ENCODE results near the gene NR2F1-AS1. TPM values are rescaled to one million over a fixed set of nuclear protein-coding genes. Genes with fewer than 3 reads are reported as not detected.
"Not testable (repeated sequence)": the region's sequence is repeated elsewhere in the genome, so short reads cannot be mapped to it uniquely, and the experiment has no call there.

Gene NR2F1-AS1
- total RNA-seq, 2 experiments from 2014 or later: not detected

DNA sequence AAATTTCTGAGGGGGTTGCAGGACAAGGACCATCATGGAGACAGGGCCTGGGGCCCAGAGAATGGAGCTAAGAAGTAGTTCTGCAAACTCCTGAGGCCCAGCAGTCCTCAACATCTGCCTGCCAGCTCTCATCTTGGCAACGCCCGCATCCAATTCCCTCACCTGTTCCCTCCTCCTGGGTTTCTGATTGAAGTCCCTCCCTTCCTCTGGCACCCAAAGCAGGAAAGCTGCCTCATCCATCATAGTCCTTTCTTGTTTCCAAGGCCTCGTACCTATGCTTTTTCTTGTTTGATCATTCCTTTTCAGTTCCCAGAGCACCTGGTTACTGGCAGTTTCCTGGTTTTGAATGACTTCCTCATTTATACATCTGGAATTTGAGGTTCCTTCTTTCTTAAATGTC is 181.3 kb downstream of the NR2F1-AS1 start:
- no peaks in the 10 kb centered on the region for H3K36me3 Mint-ChIP-seq
- H3K9me3 Mint-ChIP-seq (ENCODE audit: low read depth): peaks cover 4% of the 10 kb centered on the region
- no peak overlapping the region for H3K27ac Mint-ChIP-seq
- no peaks in the 10 kb centered on the region for H3K4me1 Mint-ChIP-seq
- no peak overlapping the region for H3K4me3 Mint-ChIP-seq
- H3K27me3 Mint-ChIP-seq: peaks cover 6% of the 10 kb centered on the region
- DNase-seq (no peak), ATAC-seq (no peak)
- CTCF ChIA-PET: no interaction called here

DNA sequence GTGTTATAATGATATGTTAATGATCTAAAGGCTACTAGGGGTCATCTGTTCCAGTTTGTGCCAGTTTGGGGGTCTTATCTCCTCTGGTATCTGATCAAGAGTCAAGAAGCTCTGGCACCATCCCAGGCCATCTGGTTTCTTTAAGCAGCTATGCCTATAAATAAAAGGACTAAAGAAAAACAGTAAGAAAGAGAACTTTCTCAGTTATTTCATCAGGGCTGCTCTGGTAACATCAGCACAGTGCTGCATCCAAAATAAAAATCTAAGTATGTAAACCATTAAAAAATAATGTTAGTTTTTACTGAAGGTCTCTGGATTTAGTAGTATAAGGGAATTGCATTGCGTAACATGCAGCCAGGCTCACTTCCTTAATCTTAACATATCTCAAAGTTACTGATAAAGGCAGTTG is 185.0 kb downstream of the NR2F1-AS1 start:
- Mint-ChIP-seq H3K4me1 (no peaks in the 10 kb centered on the region), H3K9me3 (ENCODE audit: low read depth) (peaks cover 4% of the 10 kb centered on the region), H3K27me3 (no peaks in the 10 kb centered on the region), H3K27ac (no peak overlapping the region), H3K36me3 (no peaks in the 10 kb centered on the region), H3K4me3 (no peak overlapping the region)
- DNase-seq (no peak), ATAC-seq (no peak)
- CTCF ChIA-PET: no interaction called here

DNA sequence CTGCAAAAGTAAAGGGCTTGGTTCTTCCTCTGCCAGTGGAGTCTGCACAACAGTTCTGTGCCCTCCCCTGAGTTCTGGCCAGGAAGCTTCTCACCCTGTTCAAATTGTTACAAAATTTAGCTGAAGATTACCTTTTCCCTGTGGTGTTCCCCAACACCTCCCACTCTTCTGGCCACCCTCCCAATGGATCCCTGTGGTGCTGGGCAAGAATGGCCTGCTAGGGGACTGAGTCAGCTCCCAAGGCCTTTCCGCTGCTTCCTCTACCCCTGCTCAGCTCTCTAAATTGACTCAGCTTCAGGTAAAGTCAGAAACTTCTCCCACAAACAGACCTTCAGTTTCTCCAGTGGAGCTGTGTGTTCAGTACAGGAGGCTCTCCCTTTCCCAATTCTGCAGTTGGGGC is 186.0 kb downstream of the NR2F1-AS1 start:
- H3K9me3 Mint-ChIP-seq (ENCODE audit: low read depth): peaks cover 4% of the 10 kb centered on the region
- H3K27ac Mint-ChIP-seq: no peak overlapping the region
- no peaks in the 10 kb centered on the region for H3K27me3 Mint-ChIP-seq
- CTCF ChIA-PET: no interaction called here
- no peaks in the 10 kb centered on the region for H3K4me1 Mint-ChIP-seq
- no peak for DNase-seq
- no peak overlapping the region for H3K4me3 Mint-ChIP-seq
- ATAC-seq: no peak
- no peaks in the 10 kb centered on the region for H3K36me3 Mint-ChIP-seq

DNA sequence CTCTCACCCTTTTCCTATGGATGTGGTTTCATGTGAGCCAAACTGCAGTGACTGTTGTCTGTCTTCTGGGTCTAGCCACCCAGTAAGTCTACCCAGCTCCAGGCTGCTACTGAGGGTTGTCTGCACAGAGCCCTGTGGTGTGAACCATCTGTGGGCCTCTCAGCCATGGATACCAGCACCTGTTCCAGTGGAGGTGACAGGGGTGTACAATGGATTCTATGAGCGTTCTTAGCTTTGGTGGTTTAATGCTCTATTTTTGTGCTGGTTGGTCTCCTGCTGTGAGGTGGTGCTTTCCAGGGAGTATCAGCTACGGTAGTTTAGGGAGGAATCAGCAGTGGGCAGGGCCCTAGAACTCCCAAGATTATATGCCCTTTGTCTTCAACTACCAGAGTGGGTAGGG is 186.7 kb downstream of the NR2F1-AS1 start:
- H3K4me1 Mint-ChIP-seq: no peaks in the 10 kb centered on the region
- DNase-seq (no peak), ATAC-seq (no peak)
- no peaks in the 10 kb centered on the region for H3K27me3 Mint-ChIP-seq
- CTCF ChIA-PET: no interaction called here
- no peak overlapping the region for H3K4me3 Mint-ChIP-seq
- no peaks in the 10 kb centered on the region for H3K36me3 Mint-ChIP-seq
- H3K9me3 Mint-ChIP-seq (ENCODE audit: low read depth): peaks cover 4% of the 10 kb centered on the region
- no peak overlapping the region for H3K27ac Mint-ChIP-seq

DNA sequence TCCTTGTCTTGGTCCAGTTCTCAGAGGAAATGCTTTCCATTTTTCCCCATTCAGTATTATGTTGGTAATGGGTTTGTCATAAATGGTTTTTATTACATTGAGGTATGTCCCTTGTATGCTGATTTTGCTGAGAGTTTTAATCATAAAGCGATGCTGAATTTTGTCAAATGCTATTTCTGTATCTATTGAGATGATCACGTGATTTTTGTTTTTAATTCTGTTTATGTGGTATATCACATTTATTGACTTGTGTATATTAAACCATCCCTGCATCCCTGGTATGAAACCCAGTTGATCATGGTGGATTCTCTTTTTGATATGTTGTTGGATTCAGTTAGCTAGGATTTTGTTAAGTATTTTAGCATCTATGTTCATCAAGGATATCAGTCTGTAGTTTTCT is 189.8 kb downstream of the NR2F1-AS1 start:
- H3K9me3 Mint-ChIP-seq (ENCODE audit: low read depth); H3K4me3 Mint-ChIP-seq; CTCF ChIA-PET; H3K27me3 Mint-ChIP-seq; DNase-seq; H3K4me1 Mint-ChIP-seq; H3K27ac Mint-ChIP-seq; H3K36me3 Mint-ChIP-seq; ATAC-seq: not testable (repeated sequence)

DNA sequence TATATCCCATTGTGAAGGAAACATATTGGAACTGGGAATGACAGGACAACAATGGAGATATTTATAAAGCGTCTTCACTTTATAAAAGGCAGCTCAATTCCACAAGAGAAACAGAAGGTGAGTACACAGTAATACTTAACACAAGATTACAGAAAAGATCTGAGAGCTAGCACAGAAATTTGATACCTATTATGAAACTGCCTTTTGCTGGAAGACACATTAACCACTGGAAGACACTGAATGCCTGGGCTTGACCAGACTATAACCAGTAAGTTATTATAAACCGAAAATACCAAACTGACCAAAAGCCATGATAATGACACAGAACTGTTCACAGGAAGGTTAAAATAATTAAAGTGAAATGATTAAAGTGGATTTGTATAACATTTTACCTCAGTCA is 195.4 kb downstream of the NR2F1-AS1 start:
- Mint-ChIP-seq H3K9me3 (ENCODE audit: low read depth) (peaks cover 2% of the 10 kb centered on the region), H3K27me3 (no peaks in the 10 kb centered on the region), H3K4me1 (no peaks in the 10 kb centered on the region), H3K4me3 (no peak overlapping the region), H3K27ac (no peak overlapping the region), H3K36me3 (no peaks in the 10 kb centered on the region)
- CTCF ChIA-PET: no interaction called here
- no peak for ATAC-seq
- DNase-seq: no peak

DNA sequence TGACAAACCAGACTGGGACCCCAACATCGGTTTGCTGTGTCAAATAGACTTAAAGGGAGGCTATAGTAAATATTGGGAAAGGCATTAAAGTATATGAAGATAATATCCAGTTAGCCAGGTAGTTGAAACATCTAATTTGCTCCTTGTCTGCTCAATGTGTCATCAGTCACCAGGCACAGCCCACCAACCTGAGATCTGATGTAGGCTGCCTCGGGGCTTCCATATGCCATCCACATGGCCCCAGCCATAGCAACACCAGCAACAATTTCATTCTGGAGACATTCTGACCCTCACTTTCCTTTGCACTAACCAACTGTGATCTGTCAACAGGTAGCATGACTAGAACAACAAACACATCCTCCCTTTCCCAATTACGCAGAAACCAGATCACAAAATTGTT is 196.0 kb downstream of the NR2F1-AS1 start:
- Mint-ChIP-seq H3K27ac (no peak overlapping the region), H3K36me3 (no peaks in the 10 kb centered on the region), H3K4me3 (no peak overlapping the region), H3K27me3 (no peaks in the 10 kb centered on the region), H3K9me3 (ENCODE audit: low read depth) (peaks cover 2% of the 10 kb centered on the region), H3K4me1 (no peaks in the 10 kb centered on the region)
- no peak for DNase-seq
- no peak for ATAC-seq
- CTCF ChIA-PET: no interaction called here

DNA sequence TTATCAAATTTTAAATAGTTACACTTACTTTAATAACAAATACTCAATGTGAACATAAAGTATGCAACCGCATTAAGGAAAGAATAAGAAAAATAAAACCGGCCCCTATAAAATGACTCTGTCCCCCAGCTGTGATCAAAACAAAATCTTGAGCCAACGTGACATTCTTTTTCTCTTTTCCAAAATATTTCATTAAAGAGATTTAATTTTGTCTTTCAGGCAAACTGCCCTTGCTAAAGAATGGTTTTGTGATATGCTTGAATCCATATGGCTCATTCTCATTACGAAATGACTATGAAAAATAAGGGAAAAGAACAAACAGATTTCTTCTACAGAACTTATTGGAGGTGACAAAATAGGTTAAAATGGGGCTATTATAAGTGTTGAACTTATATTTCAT is 197.0 kb downstream of the NR2F1-AS1 start:
- CTCF ChIA-PET: no interaction called here
- H3K27me3 Mint-ChIP-seq: no peaks in the 10 kb centered on the region

DNA sequence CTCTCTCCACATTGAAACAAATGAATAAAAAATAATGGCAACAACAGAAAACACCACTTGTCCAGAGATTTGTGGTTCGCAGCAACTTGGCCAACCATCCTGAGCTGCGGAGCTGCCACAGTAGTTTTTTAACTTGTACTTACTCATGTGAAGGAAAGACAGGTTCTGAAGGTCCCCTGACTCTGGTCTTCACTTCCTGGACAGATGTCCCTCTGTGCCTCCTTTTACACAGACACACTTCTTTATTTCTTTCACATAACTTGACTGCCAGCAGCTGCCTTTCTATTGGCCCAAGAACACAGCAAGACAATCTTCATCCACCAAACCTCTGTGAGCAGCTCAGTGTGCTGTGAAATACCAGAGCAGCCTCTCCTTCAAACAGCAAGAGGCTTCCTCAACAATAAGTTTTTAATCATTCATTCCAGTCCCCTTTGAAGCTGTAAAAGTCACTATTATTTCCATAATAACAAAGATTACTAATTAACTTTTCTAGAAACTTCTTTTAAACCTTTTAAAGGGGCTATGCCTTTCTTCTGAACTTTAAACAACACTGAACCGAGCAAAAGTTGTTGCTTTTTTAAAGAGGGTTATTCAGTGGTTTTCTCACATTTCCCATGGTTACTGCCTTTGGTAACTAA is 198.7 kb downstream of the NR2F1-AS1 start:
- Mint-ChIP-seq H3K9me3 (ENCODE audit: low read depth) (no peaks in the 10 kb centered on the region), H3K27me3 (no peaks in the 10 kb centered on the region), H3K4me3 (no peak overlapping the region), H3K36me3 (no peaks in the 10 kb centered on the region), H3K4me1 (no peaks in the 10 kb centered on the region), H3K27ac (no peak overlapping the region)
- CTCF ChIA-PET: no interaction called here
- no peak for DNase-seq
- no peak for ATAC-seq

More for the DNA sequence above, 197.0 kb downstream of the NR2F1-AS1 start:
- ATAC-seq (no peak), DNase-seq (no peak)
- Mint-ChIP-seq H3K36me3 (no peaks in the 10 kb centered on the region), H3K4me1 (no peaks in the 10 kb centered on the region), H3K9me3 (ENCODE audit: low read depth) (peaks cover 2% of the 10 kb centered on the region), H3K4me3 (no peak overlapping the region), H3K27ac (no peak overlapping the region)

DNA sequence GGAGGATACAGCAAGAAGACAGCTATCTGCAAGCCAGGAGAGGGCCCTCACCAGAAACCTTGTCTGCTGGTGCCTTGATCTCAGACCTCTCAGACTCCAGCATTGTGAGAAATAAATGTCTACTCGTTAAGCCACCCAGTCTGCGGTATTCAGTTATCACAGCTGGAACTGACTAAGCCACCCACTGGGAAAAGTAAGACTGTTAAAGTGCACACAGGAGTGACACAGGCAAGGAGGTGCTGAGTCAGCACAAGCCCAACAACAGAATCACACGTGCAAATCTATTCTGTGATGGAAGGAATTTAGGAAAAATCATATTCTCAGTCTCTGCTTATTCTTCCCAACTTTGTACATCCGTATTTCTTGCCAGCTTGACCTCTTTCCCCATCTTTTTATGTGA is 200.0 kb downstream of the NR2F1-AS1 start:
- no peaks in the 10 kb centered on the region for H3K4me1 Mint-ChIP-seq
- H3K36me3 Mint-ChIP-seq: no peaks in the 10 kb centered on the region
- H3K4me3 Mint-ChIP-seq: no peak overlapping the region
- no peak overlapping the region for H3K27ac Mint-ChIP-seq
- H3K9me3 Mint-ChIP-seq (ENCODE audit: low read depth): no peaks in the 10 kb centered on the region
- CTCF ChIA-PET: no interaction called here
- ATAC-seq: no peak
- no peaks in the 10 kb centered on the region for H3K27me3 Mint-ChIP-seq
- DNase-seq: no peak

DNA sequence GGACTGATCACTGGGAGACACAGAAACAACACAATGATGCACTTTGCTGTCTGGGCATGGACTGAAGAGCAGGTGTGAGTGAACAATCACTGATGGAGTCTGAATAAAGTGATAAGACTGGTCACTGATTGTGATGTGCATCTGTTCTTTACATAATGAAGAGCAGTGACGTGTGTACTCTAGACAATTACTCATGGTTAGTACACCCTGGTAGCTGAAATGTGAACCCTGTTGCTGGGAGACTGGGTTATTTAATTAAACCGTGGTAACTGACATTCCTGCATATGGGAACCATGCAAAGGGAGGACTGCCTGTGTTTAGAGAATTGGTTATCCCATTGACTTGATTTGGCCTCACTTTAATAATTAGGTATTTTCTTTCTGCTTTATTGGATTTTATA is 202.9 kb downstream of the NR2F1-AS1 start:
- Mint-ChIP-seq H3K4me3 (no peak overlapping the region), H3K4me1 (no peaks in the 10 kb centered on the region)
- no peak for ATAC-seq

DNA sequence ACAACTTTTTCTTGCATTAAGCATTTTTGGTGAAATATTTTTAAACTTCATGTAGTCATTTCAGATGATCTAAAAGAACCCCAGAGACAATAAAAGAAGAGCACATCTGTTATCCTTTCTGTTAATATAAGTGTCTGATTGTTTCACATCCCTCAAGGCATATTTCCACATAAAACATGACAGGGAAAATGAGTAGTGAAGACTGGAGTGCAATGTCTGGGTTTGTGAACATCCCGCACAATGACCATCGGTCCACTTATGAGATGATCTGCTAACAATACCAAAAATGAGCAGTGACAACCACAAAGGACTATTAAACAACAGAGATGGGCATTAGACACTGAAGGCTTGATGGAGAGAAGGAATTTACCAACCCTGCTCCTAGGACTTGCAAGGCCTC is 209.1 kb downstream of the NR2F1-AS1 start:
- no peaks in the 10 kb centered on the region for H3K27me3 Mint-ChIP-seq
- ATAC-seq (no peak), DNase-seq (no peak)
- peaks cover 2% of the 10 kb centered on the region for H3K9me3 Mint-ChIP-seq (ENCODE audit: low read depth)
- CTCF ChIA-PET: no interaction called here
- H3K4me1 Mint-ChIP-seq: no peaks in the 10 kb centered on the region
- H3K27ac Mint-ChIP-seq: no peak overlapping the region
- H3K4me3 Mint-ChIP-seq: no peak overlapping the region
- H3K36me3 Mint-ChIP-seq: no peaks in the 10 kb centered on the region

More for the DNA sequence above, 202.9 kb downstream of the NR2F1-AS1 start:
- CTCF ChIA-PET: no interaction called here
- Mint-ChIP-seq H3K36me3 (no peaks in the 10 kb centered on the region), H3K27ac (no peak overlapping the region), H3K9me3 (ENCODE audit: low read depth) (peaks cover 2% of the 10 kb centered on the region), H3K27me3 (no peaks in the 10 kb centered on the region)
- DNase-seq: no peak

DNA sequence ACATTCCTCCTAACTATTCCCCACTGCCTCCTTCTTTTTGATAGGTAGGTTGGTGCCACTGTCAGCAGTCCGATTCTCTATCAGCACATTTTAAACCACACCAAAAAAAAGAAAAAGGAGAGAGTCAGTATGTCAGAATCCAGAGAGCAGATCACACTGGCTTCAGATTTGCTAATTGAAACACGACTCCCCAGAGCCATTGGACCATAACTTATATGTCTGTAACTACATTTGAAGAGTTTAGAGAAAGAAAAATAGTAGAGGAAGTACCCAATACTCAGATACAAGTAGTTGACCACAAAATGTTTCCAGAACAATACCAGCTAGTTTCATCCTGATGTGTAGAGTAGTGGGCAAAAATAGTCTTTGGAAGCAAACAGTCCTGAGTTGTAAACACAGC is 216.6 kb downstream of the NR2F1-AS1 start:
- no peak for ATAC-seq
- H3K4me1 Mint-ChIP-seq: no peaks in the 10 kb centered on the region

DNA sequence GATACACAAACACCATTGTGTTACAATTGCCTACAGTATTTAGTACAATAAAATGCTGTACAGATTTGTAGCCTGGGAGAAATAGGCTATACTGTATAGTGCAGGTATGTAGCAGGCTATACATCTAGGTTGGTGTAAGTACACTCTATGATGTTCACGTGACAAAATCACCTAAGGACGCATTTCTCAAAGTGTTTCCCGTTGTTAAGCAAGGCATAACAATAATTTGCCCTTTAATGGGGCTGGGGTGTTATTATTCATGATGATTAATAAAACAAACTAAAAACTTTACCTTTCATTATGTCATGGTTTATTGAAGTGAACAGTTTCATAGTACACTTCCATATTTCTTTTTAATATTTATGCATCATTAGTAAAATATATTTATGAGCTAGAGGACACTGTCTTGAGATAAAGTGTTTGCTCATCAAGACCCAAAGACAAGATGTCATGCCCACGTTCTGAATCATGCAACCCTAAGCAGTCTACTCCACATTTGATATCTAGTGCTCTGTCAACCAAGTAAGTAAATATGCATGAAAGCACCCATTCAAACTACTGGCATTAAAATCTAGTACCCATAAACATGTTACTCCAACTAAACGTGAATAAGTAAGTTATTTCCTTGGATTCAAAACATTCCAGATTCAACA is 220.5 kb downstream of the NR2F1-AS1 start:
- no peak for DNase-seq
- CTCF ChIA-PET: no interaction called here
- Mint-ChIP-seq H3K36me3 (no peaks in the 10 kb centered on the region), H3K4me1 (no peaks in the 10 kb centered on the region), H3K4me3 (no peak overlapping the region), H3K27me3 (no peaks in the 10 kb centered on the region), H3K27ac (no peak overlapping the region), H3K9me3 (ENCODE audit: low read depth) (no peaks in the 10 kb centered on the region)
- no peak for ATAC-seq

More for the DNA sequence above, 216.6 kb downstream of the NR2F1-AS1 start:
- DNase-seq: no peak
- no peaks in the 10 kb centered on the region for H3K9me3 Mint-ChIP-seq (ENCODE audit: low read depth)
- CTCF ChIA-PET: no interaction called here
- no peak overlapping the region for H3K27ac Mint-ChIP-seq
- no peaks in the 10 kb centered on the region for H3K36me3 Mint-ChIP-seq
- H3K27me3 Mint-ChIP-seq: no peaks in the 10 kb centered on the region
- no peak overlapping the region for H3K4me3 Mint-ChIP-seq

DNA sequence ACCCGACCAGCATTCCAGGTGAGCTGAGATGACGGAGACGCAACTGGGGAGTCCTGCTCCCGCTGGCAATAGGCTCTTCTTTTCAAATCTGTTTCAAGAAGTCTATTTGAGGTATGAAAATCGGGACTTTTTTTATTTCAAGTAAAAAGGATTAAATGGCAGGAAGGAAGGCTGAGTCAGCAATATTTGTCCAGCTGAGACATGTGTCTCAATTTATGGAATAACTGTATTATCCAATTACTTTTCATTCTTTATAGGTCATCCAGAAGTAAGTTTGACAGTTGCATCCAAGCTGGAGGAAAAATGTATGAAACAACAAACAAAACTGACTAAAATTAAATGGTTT is 221.1 kb downstream of the NR2F1-AS1 start:
- Mint-ChIP-seq H3K27ac (no peak overlapping the region), H3K9me3 (ENCODE audit: low read depth) (no peaks in the 10 kb centered on the region), H3K4me1 (no peaks in the 10 kb centered on the region), H3K36me3 (no peaks in the 10 kb centered on the region), H3K27me3 (no peaks in the 10 kb centered on the region), H3K4me3 (no peak overlapping the region)
- ATAC-seq (no peak), DNase-seq (no peak)
- CTCF ChIA-PET: no interaction called here

All from activated CD8-positive, alpha-beta memory T cell treated with anti-CD3 and anti-CD28 coated beads, Interleukin-2, amount 10 ng/mL, durations not matched to agents 7 days and 5 days (primary cell).